HG03442 (cell line): ENCODE measurements around the gene KDM6A.
A peak's percentile ranks its signal among the peaks of the same experiment; 100 is the strongest.
"Not testable (repeated sequence)": the region's sequence is repeated elsewhere in the genome, so short reads cannot be mapped to it uniquely, and the experiment has no call there.

ENCODE experiments used
- ATAC-seq: cut with Tn5 transposase; IDR thresholded peaks from one replicate; pipeline ENCODE4 v1.9.1; 2021; ENCODE audit warnings: mild to moderate bottlenecking, moderate library complexity; ENCODE audit not compliant: unreplicated experiment

Gene KDM6A

GRCh38 chrX:44872821-44873414 lies at the start of gene KDM6A:
Gene KDM6A, plus strand, starts transcription at chrX:44873188. Its CDS starts 364 bp downstream, at chrX:44873552.
- peak; percentile 88 for ATAC-seq

DNA sequence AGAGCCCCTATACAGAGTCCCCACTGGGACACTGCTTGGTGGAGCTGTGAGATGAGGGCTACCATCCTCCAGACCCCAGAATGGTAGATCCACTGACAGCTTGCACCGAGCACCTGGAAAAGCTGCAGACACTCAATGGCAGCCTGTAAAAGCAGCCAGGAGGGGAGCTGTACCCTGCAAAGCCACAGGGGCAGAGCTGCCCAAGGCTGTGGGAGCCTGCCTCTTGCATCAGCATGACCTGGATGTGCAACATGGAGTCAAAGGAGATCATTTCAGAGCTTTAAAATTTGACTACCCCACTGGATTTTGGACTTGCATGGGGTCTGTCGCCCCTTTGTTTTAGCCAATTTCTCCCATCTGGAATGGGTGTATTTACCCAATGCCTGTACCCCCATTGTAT lies 49.8 kb upstream of the KDM6A start:
- not testable (repeated sequence) for ATAC-seq

- ATAC-seq: no peak
These were observed 44.9 kb upstream of the KDM6A start for GRCh38 chrX:44828008-44828605.

DNA sequence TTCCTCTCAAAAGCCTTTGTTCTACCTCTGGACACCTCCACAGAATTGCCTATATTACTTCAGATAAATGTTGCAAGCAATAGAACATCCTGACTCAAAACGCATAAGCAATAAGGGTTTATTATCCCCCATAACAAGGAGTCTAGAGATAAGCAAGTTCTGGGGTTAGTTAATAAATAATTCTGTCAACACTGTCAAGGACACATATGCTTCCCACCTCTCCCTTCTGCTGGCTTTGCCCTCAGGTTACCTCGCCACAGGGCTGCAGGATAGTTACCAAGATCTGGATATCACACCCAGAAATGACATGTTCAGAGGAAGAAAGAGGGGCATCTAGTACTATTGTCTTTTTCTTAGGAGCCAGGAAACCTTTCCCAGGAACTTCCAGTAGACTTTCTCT lies 43.2 kb upstream of the KDM6A start:
- ATAC-seq: no peak

DNA sequence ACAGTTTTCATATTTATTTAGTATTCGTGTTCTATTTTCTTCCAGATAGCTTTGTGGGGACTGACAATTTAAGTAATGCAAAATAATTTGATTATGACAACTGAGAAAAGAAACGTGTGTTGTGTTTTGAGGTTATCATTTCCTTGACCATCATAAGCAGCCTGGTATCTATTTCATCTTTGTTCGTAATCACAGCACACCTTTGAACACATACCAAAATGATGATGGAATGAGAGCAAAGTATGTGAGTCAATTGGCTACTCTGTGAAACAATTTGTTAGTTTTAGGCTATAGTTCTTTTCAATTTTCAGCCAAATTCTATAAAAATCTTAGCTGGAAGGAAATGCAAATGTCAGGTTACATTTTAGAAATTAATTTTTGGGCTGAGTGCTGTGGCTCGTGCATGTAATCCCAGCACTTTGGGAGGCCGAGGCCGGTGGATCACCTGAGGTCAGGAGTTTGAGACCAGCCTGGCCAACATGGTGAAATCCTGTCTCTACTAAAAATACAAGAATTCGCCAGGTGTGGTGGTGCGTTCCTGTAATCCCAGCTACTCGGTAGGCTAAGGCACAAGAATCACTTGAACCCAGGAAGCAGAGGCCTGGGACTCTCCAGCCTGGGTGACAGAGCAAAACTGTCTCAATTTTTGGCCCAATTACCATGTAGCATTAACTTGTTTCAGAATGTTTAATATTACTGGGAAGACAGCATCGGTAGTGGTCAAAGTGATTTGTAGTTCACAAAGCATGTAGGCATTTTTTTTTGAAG lies 30.3 kb upstream of the KDM6A start:
- ATAC-seq: no peak

- no peak for ATAC-seq
These were observed 29.7 kb upstream of the KDM6A start for GRCh38 chrX:44843318-44843702.

DNA sequence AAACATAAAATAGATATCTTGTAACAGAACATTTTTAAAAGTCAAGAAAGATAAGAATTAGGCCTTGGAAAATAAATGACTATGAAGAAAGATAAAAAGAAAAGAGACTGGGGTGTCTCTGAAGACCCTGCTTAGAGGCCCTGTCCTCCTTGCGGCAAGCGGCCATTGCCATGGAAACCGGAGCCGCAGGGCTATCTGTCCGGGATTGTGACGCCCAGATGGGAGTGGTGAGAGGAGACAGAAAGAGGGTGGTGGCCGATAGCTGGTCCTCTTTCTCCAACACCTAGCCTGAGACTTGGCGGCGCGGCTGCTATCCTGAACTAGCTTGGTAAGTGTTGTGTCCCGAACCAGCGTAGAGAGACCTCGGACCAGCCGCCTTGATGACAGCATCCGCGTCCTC lies 29.2 kb upstream of the KDM6A start, which contains the start of gene DUSP21:
TSS of gene DUSP21 (plus strand) at position 269 of the 400 bp plus-strand sequence. CDS start at position 381, 112 bp downstream.
- ATAC-seq: no peak

GRCh38 chrX:44844204-44844603 lies 28.8 kb upstream of the KDM6A start:
- ATAC-seq: no peak

- ATAC-seq: not testable (repeated sequence)
These were observed 22.1 kb upstream of the KDM6A start for GRCh38 chrX:44850891-44851290.

GRCh38 chrX:44871114-44871645 lies 1.8 kb upstream of the KDM6A start:
- ATAC-seq: no peak

GRCh38 chrX:44871931-44872820 lies 812 bp upstream of the KDM6A start:
- peak; percentile 23 for ATAC-seq

DNA sequence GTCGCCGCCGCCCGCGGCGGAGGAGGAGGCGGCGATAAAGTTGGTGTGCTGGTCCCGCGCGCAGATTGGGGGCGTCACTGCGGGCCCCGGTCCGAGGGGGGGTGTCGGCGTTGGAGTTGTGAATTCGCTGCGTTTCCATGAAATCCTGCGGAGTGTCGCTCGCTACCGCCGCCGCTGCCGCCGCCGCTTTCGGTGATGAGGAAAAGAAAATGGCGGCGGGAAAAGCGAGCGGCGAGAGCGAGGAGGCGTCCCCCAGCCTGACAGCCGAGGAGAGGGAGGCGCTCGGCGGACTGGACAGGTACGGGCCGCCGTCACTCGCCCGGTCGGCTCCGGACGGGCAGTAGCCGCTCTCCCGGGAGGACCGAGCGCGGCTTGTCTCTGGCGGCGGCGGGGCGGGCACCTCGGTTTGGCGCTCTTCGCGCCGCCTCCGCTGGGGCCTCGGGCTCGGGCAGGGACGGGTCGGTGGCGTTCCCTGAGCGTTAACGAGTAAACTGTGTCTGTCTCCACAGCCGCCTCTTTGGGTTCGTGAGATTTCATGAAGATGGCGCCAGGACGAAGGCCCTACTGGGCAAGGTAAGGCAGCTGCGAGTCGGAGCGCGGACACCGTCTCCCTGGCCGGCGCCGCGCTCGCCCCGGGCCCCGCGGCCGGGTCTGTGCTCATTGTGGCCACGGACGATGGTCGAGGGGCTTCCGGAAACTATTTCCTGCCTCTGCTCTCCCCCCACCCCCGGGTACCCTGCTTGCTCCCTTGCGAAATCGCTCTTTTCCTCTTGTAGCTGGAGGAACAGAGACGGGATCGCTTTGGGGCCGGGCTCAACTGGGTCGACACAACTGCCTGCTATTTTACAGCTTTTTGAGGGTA lies 658 bp downstream of the KDM6A start:
- peak; percentile 1 for ATAC-seq

- no peak for ATAC-seq
These were observed 1.6 kb downstream of the KDM6A start for GRCh38 chrX:44874420-44875184.

- no peak for ATAC-seq
These were observed 2.1 kb downstream of the KDM6A start for GRCh38 chrX:44875185-44875489.

DNA sequence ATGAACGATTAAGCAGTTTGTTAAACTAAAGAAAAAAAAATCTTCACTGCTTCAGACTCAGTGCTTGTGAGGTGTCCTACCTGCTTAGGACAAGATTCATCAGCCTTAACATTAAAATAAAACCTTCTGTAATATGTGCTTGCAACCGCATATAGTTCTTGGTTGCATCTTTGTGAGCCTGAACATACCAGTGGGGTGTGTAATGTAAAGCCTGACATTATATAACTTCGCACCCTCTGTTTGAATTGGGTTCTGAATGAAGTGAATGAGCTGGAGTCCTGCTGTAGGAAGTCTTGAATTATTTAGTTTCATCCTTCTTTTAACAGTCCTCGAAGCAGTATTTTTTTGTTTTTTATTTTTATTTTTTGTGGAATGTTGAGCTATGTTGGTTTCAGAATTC lies 3.1 kb downstream of the KDM6A start:
- no peak for ATAC-seq

GRCh38 chrX:44876767-44877166 lies 3.8 kb downstream of the KDM6A start:
- no peak for ATAC-seq

GRCh38 chrX:44878780-44879179 lies 5.8 kb downstream of the KDM6A start:
- ATAC-seq: no peak

GRCh38 chrX:44881549-44881948 lies 8.6 kb downstream of the KDM6A start:
- ATAC-seq: no peak

DNA sequence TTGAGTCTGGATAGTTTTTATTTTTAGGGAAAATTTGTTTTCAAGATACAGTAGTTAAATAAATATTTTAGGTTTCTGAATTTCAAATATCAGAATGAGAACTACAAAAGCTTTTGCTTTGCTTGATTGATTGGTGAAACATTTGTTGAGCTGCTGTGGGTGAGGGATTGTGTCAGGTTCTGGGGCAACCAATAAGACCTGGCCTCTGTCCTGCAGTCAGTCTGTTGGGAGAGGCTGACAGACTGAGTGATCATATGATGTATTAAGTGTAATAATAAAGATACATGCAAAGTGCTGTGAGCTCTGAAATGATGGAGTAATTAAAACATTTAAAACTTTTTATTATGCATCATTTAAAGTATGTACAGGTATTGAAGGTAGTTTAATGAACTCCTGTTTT lies 9.6 kb downstream of the KDM6A start:
- ATAC-seq: no peak
